ENCODE measurements around the gene GSTO1.

GSTO1 gene

DNA sequence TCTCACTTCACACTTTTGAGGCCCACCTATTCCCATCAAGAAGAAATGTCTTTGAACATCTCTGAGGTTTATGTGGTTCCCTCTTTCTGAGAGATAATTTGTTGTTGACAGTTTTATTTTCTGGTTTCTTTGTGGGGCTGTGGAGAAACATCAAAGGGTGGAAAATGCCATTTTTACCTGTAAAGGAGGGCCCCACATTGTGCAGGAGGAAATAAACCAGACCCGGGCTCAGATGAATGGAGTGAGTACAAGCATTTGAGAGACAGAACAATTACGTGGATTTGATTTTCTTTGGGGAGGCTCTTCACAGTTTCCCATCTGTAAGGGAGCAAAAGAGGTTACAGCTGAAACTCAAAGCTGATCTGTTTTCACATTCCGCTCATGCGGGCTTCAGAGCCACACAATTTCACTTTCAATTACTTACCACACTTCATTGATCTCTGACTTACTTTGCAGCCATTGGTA is 53.8 kb downstream of the GSTO1 start:
- no peak for TF ChIP-seq EZH2 (IDR thresholded peaks at IDR 0.05)
- no peak for TF ChIP-seq FOXP2 (optimal IDR thresholded peaks at IDR 0.05; ENCODE audit: control extremely low read depth, extremely low read length, insufficient read depth)
- TF ChIP-seq POLR2AphosphoS5 (IDR thresholded peaks at IDR 0.05; ENCODE audit: borderline replicate concordance, low read depth, low read length), result no peak
- H3K27ac ChIP-seq, result no peak overlapping the region
- DNase-seq (ENCODE audit: low read depth, low spot score), result no peak
- no peak overlapping the region for H3K4me3 ChIP-seq
- H3K36me3 ChIP-seq (ENCODE audit: insufficient read depth, low read length), result no peaks in the 10 kb centered on the region; the same call in 1 of the 2 replicates
- H3K9me3 ChIP-seq (ENCODE audit: low read depth, low read length), result no peaks in the 10 kb centered on the region
- no peak overlapping the region for H3K9ac ChIP-seq (ENCODE audit: insufficient read length)

DNA sequence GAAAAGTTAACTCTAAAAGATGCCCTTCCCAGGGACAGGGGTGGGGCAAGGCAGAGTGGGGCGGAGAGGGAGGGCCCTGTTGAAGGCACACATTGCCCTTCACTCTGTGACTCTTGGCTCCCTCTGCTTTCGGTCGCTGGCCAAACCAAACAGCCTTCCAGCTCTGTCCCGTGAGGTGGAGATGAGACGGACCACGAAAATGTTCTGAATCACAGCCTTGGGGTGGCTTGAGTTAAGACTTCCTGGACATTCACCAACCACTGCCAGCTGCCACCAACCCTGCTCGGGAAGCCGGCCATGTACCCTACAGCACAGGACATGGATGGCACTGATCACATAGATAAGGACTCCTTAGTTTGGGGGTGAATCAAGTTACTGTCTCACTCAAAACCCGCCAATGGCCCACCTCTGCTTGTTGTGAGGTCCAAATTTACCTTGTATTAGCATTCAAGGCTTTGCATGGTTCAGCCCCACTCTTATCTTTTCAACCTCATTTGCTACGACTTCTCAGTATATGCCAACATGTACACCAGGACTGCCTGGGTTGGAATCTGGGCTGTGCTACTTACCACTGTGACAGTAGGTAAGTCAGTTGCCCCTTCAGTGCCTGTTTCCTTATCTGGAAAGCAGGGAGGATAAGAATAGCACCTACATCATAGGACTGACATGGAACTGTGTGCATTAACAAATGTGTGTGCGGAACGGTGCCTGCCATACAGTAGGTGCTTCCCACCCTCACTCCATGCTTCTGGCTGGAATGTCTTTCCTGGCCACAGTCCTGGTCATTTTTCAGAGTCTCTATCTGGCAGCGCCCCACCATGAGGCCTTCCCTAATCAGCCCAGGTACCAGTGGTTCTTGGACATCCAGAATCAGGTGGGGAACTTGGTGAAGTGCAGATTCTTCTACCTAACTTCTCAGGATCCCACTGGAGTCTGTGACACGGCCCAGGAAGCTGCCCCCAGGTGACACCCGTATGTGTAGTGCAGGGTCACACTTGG is 55.6 kb downstream of the GSTO1 start:
- no peak overlapping the region for H3K4me3 ChIP-seq
- TF ChIP-seq EZH2 (IDR thresholded peaks at IDR 0.05) (no peak), FOXP2 (optimal IDR thresholded peaks at IDR 0.05; ENCODE audit: control extremely low read depth, extremely low read length, insufficient read depth) (no peak), POLR2AphosphoS5 (IDR thresholded peaks at IDR 0.05; ENCODE audit: borderline replicate concordance, low read depth, low read length) (no peak)
- H3K27ac ChIP-seq, result no peak overlapping the region
- H3K9me3 ChIP-seq (ENCODE audit: low read depth, low read length), result no peaks in the 10 kb centered on the region
- H3K9ac ChIP-seq (ENCODE audit: insufficient read length), result no peak overlapping the region
- H3K36me3 ChIP-seq (ENCODE audit: insufficient read depth, low read length), result no peaks in the 10 kb centered on the region; the same call in 1 of the 2 replicates
- DNase-seq (ENCODE audit: low read depth, low spot score), result no peak

GRCh38 chr10:104311184-104311720 is 56.6 kb downstream of the GSTO1 start:
- Histone ChIP-seq H3K9me3 (ENCODE audit: low read depth, low read length) (no peaks in the 10 kb centered on the region), H3K27ac (no peak overlapping the region), H3K36me3 (ENCODE audit: insufficient read depth, low read length) (no peaks in the 10 kb centered on the region; the same call in 1 of the 2 replicates), H3K4me3 (no peak overlapping the region), H3K9ac (ENCODE audit: insufficient read length) (no peak overlapping the region)
- DNase-seq (ENCODE audit: low read depth, low spot score), result no peak
- TF ChIP-seq FOXP2 (optimal IDR thresholded peaks at IDR 0.05; ENCODE audit: control extremely low read depth, extremely low read length, insufficient read depth), result no peak
- no peak for TF ChIP-seq POLR2AphosphoS5 (IDR thresholded peaks at IDR 0.05; ENCODE audit: borderline replicate concordance, low read depth, low read length)
- TF ChIP-seq EZH2 (IDR thresholded peaks at IDR 0.05), result no peak

GRCh38 chr10:104314591-104315485 is 60.1 kb downstream of the GSTO1 start:
- no peak for DNase-seq (ENCODE audit: low read depth, low spot score)
- Histone ChIP-seq H3K36me3 (ENCODE audit: insufficient read depth, low read length) (no peaks in the 10 kb centered on the region; the same call in 1 of the 2 replicates), H3K4me3 (no peak overlapping the region), H3K27ac (no peak overlapping the region), H3K9ac (ENCODE audit: insufficient read length) (no peak overlapping the region), H3K9me3 (ENCODE audit: low read depth, low read length) (no peaks in the 10 kb centered on the region)
- no peak for TF ChIP-seq EZH2 (IDR thresholded peaks at IDR 0.05)
- TF ChIP-seq POLR2AphosphoS5 (IDR thresholded peaks at IDR 0.05; ENCODE audit: borderline replicate concordance, low read depth, low read length), result no peak
- no peak for TF ChIP-seq FOXP2 (optimal IDR thresholded peaks at IDR 0.05; ENCODE audit: control extremely low read depth, extremely low read length, insufficient read depth)

DNA sequence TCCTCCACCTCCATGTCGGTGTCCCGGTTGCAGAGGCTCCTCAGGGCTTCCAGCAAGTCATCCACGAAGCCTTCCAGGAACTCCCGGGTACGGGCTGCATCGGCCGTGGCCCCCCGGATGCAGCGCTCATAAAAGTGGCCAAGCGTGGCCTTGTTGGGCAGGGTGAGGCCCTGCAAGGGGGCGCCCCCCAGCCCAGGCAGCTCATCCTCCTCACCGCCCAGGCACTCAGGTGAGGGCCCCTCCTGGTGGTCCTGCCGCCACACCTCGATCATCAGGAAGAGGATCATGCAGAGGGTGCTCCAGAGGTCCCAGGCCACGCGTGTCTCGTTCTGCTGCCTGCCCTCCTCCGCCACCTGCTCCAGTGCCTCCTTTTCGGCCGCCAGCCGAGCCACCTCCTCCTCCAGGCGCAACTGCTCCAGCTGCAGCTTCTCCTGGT is 60.8 kb downstream of the GSTO1 start:
- Histone ChIP-seq H3K27ac (no peak overlapping the region), H3K4me3 (no peak overlapping the region), H3K36me3 (ENCODE audit: insufficient read depth, low read length) (no peaks in the 10 kb centered on the region; the same call in 1 of the 2 replicates), H3K9ac (ENCODE audit: insufficient read length) (no peak overlapping the region), H3K9me3 (ENCODE audit: low read depth, low read length) (no peaks in the 10 kb centered on the region)
- no peak for DNase-seq (ENCODE audit: low read depth, low spot score)
- TF ChIP-seq FOXP2 (optimal IDR thresholded peaks at IDR 0.05; ENCODE audit: control extremely low read depth, extremely low read length, insufficient read depth) (no peak), EZH2 (IDR thresholded peaks at IDR 0.05) (no peak), POLR2AphosphoS5 (IDR thresholded peaks at IDR 0.05; ENCODE audit: borderline replicate concordance, low read depth, low read length) (no peak)

DNA sequence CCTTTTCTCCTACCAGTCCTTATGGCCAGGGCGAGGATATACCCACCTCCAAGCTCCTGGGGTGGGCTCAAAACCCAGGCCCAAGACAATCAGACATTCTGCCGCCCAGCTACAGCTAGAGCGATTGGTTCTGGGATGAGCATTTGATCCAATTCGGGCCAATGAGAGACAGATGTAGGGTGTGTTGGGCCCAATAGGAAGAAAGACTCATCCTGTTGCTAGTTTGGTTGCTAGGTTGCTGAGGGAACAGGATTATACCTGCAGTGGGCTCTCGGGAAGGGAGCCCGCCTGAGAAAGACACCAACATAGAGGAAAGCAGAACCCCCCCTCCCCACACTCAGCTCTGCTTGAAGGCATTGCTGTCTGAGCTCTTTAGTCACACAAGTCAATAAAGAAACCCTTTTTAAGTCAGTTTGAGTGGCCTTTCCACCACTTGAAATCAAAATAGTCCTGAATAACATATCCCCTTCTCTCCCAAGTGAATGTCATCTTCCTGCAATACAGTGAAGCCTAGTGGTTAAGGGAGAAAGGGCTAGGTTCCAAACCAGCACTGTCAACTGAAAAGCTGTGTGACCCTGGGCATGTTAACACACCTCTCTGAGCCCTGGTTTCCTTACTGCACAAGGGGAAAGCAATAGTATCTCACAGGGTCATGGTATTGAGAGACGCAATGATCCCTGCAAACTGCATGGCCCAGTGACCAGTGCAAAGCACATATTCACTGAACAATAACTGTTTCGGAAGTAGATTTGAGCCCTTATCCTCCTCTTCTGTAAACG is 61.8 kb downstream of the GSTO1 start:
- Histone ChIP-seq H3K9me3 (ENCODE audit: low read depth, low read length) (no peaks in the 10 kb centered on the region), H3K9ac (ENCODE audit: insufficient read length) (no peak overlapping the region)
- no peak for TF ChIP-seq POLR2AphosphoS5 (IDR thresholded peaks at IDR 0.05; ENCODE audit: borderline replicate concordance, low read depth, low read length)
- TF ChIP-seq EZH2 (IDR thresholded peaks at IDR 0.05), result no peak
- no peak for TF ChIP-seq FOXP2 (optimal IDR thresholded peaks at IDR 0.05; ENCODE audit: control extremely low read depth, extremely low read length, insufficient read depth)

More for the DNA sequence above, 61.8 kb downstream of the GSTO1 start:
- Histone ChIP-seq H3K36me3 (ENCODE audit: insufficient read depth, low read length) (no peaks in the 10 kb centered on the region; the same call in 1 of the 2 replicates), H3K27ac (no peak overlapping the region), H3K4me3 (no peak overlapping the region)
- DNase-seq (ENCODE audit: low read depth, low spot score), result no peak

Measured in SK-N-MC (cell line).